Common myeloid progenitor, CD34-positive (primary cell): ENCODE measurements around the gene GIT2. TPM values are rescaled to one million over a fixed set of nuclear protein-coding genes. Genes with fewer than 3 reads are reported as not detected.

Source experiments
- CTCF ChIA-PET: fragments of 350-600 bp; sonication (Branson Sonifier 250); formaldehyde crosslinking; loops from one replicate; lab custom pipeline; 2021; ENCODE audit warnings: antibody characterized with exemption; lab: Charles Lee
- POLR2A ChIA-PET: fragments of 350-600 bp; sonication (Branson Sonifier 250); formaldehyde crosslinking; loops from one replicate; lab custom pipeline; 2021; ENCODE audit warnings: antibody characterized with exemption; lab: Charles Lee
- DNase-seq, 3 donors: peaks; one replicate each; pipeline versions ENCODE4 v3.0.0 to v3.0.0-alpha.2; 2013
- H3K27ac ChIP-seq, 2 experiments: 1 replicate in 1 of 2; 2 replicates in 1 of 2; pipeline ENCODE4 v1.7.0; 2013; ENCODE audit warnings: inconsistent platforms in 2 of 2, low read length in 2 of 2, mild to moderate bottlenecking in 2 of 2, low read depth in 1 of 2, moderate library complexity in 1 of 2; ENCODE audit not compliant: severe bottlenecking in 2 of 2, insufficient read depth in 1 of 2, poor library complexity in 1 of 2
- H3K27me3 ChIP-seq, 5 experiments: replicated peaks in 2 of 5; 1 replicate in 3 of 5; 2 replicates in 2 of 5; pipeline versions ENCODE4 v1.6.1 to v1.7.0; 2013; ENCODE audit warnings: low read length in 4 of 5, mild to moderate bottlenecking in 2 of 5, moderate library complexity in 2 of 5, inconsistent platforms in 1 of 5; ENCODE audit not compliant: insufficient read depth in 5 of 5, control insufficient read depth in 4 of 5
- H3K36me3 ChIP-seq, 4 experiments: 1 replicate in 2 of 4; 2 replicates in 2 of 4; pipeline versions ENCODE4 v1.6.1 to v1.7.0; 2013; ENCODE audit warnings: low read length in 3 of 4, control low read depth in 1 of 4, mild to moderate bottlenecking in 1 of 4; ENCODE audit not compliant: control insufficient read depth in 4 of 4, insufficient read depth in 4 of 4
- H3K4me1 ChIP-seq, 4 experiments: 1 replicate in 3 of 4; 2 replicates in 1 of 4; pipeline versions ENCODE4 v1.6.1 to v1.7.1; 2013; ENCODE audit warnings: low read length in 3 of 4, mild to moderate bottlenecking in 3 of 4, control low read depth in 1 of 4, inconsistent platforms in 1 of 4, moderate library complexity in 1 of 4; ENCODE audit not compliant: control insufficient read depth in 4 of 4, insufficient read depth in 4 of 4; ENCODE audit errors: control extremely low read depth in 1 of 4
- H3K4me3 ChIP-seq, 7 experiments: 1 replicate in 4 of 7; 2 replicates in 3 of 7; pipeline versions ENCODE4 v1.5.1 to v1.7.0; 2013; ENCODE audit warnings: mild to moderate bottlenecking in 7 of 7, low read length in 6 of 7, moderate library complexity in 6 of 7, inconsistent platforms in 2 of 7, low read depth in 2 of 7, control low read depth in 1 of 7; ENCODE audit not compliant: insufficient read depth in 4 of 7, control insufficient read depth in 1 of 7; ENCODE audit errors: extremely low read depth in 1 of 7
- H3K9me3 ChIP-seq, 5 experiments: 1 replicate in 4 of 5; 2 replicates in 1 of 5; pipeline versions ENCODE4 v1.6.1 to v1.7.1; 2013; ENCODE audit warnings: low read length in 4 of 5, mild to moderate bottlenecking in 2 of 5, inconsistent platforms in 1 of 5, low read depth in 1 of 5, moderate library complexity in 1 of 5; ENCODE audit not compliant: control insufficient read depth in 4 of 5, insufficient read depth in 2 of 5; ENCODE audit errors: control extremely low read depth in 1 of 5
- WGBS: methylation state at CpG from one replicate; pipeline ENCODE4 v1.1.5; 2013; ENCODE audit not compliant: insufficient coverage; 5-methylcytosine and 5-hydroxymethylcytosine counted together
- polyA plus RNA-seq: library from polyadenylated mRNA; unstranded; fragments of 120-200 nt; gene quantifications from one replicate; pipeline ENCODE4 v1.2.1, GENCODE V29; 2013

Gene GIT2
- 79.0 TPM for polyA plus RNA-seq

GRCh38 chr12:109995686-109996482 is at the start of gene GIT2:
Gene GIT2 (minus strand): TSS chr12:109996368. CDS start chr12:109996224, 144 bp downstream.
- Histone ChIP-seq H3K27ac (peak within 1 kb of the TSS; percentile 56 to 89), H3K27me3 (no peaks in the 10 kb centered on the region), H3K4me3 (peak within 1 kb of the TSS; percentile 64 to 93 (median 81)), H3K36me3 (peaks cover 4 to 15% (median 8%) of the 10 kb centered on the region in 4 experiments), H3K4me1 (peaks cover 38 to 60% (median 46%) of the 10 kb centered on the region in 4 experiments), H3K9me3 (no peaks in the 10 kb centered on the region)
- POLR2A ChIA-PET: no interaction called here
- DNase-seq: peak; percentile 93 to 96 (median 96)
- under 1% methylated on average over 44 of the region's 65 CpGs for WGBS
- CTCF ChIA-PET: interaction anchor here (0.9 to 1.8 kb wide), 2 partner anchors 13 to 191 kb away, joined by 3 to 6 read pairs; no protein-coding TSS in a partner anchor

GRCh38 chr12:110042264-110042663 is 46.1 kb upstream of the GIT2 start:
- Histone ChIP-seq H3K27me3 (no peaks in the 10 kb centered on the region), H3K4me3 (no peak overlapping the region), H3K9me3 (no peaks in the 10 kb centered on the region), H3K36me3 (peaks cover 9 to 36% (median 23%) of the 10 kb centered on the region in 4 experiments), H3K27ac (no peak overlapping the region), H3K4me1 (peaks cover 12 to 39% (median 33%) of the 10 kb centered on the region in 4 experiments)
- DNase-seq: no peak
- ChIA-PET POLR2A (no interaction called here), CTCF (interaction anchor here (0.6 to 1.6 kb wide), 9 partner anchors 8 to 96 kb away, joined by 3 to 7 read pairs (median 3); no protein-coding TSS in a partner anchor)
- WGBS: 100% methylated on average over 3 of the region's 3 CpGs

- H3K36me3 ChIP-seq: peaks cover 19 to 62% (median 37%) of the 10 kb centered on the region in 4 experiments
- DNase-seq: peak in 2 of 3 donors; percentile 43 to 53
- H3K4me3 ChIP-seq: no peak overlapping the region
- 71% methylated on average over 4 of the region's 5 CpGs for WGBS
- H3K27ac ChIP-seq: peak overlapping the region; percentile 68 to 76
- peaks cover 12 to 34% (median 32%) of the 10 kb centered on the region in 4 experiments for H3K4me1 ChIP-seq
- ChIA-PET CTCF (interaction anchor here (0.8 to 1.2 kb wide), 3 partner anchors 43 to 55 kb away, joined by 3 read pairs; no protein-coding TSS in a partner anchor), POLR2A (no interaction called here)
- no peaks in the 10 kb centered on the region for H3K27me3 ChIP-seq
- H3K9me3 ChIP-seq: no peaks in the 10 kb centered on the region
Measured at GRCh38 chr12:110039085-110039807, 43.1 kb upstream of the GIT2 start.

GRCh38 chr12:110038741-110039084 is 42.5 kb upstream of the GIT2 start:
- 97% methylated on average over 5 of the region's 5 CpGs for WGBS
- H3K27ac ChIP-seq: peak overlapping the region; percentile 20 to 30
- peaks cover 12 to 34% (median 31%) of the 10 kb centered on the region in 4 experiments for H3K4me1 ChIP-seq
- CTCF ChIA-PET: interaction anchor here (1.0 kb wide), 1 partner anchor 26 kb away, joined by 3 read pairs; no protein-coding TSS in a partner anchor
- no peaks in the 10 kb centered on the region for H3K9me3 ChIP-seq
- POLR2A ChIA-PET: no interaction called here
- no peaks in the 10 kb centered on the region for H3K27me3 ChIP-seq
- peaks cover 19 to 65% (median 38%) of the 10 kb centered on the region in 4 experiments for H3K36me3 ChIP-seq
- no peak for DNase-seq
- H3K4me3 ChIP-seq: no peak overlapping the region

- WGBS: 92% methylated on average over 5 of the region's 5 CpGs
- H3K4me1 ChIP-seq: peaks cover 12 to 25% (median 21%) of the 10 kb centered on the region in 4 experiments
- no peaks in the 10 kb centered on the region for H3K27me3 ChIP-seq
- DNase-seq: no peak
- POLR2A ChIA-PET: no interaction called here
- peak overlapping the region in 1 of 2 experiments; percentile 30 for H3K27ac ChIP-seq
- no peaks in the 10 kb centered on the region for H3K9me3 ChIP-seq
- CTCF ChIA-PET: interaction anchor here (0.9 to 2.5 kb wide), 3 partner anchors 9 to 109 kb away, joined by 3 to 13 read pairs (median 3); no protein-coding TSS in a partner anchor
- H3K36me3 ChIP-seq: peaks cover 17 to 66% (median 39%) of the 10 kb centered on the region in 4 experiments
- no peak overlapping the region for H3K4me3 ChIP-seq
Measured at GRCh38 chr12:110037315-110037714, 41.1 kb upstream of the GIT2 start.

- POLR2A ChIA-PET: no interaction called here
Measured at GRCh38 chr12:110035534-110036104, 39.5 kb upstream of the GIT2 start.

More at GRCh38 chr12:110035534-110036104, 39.5 kb upstream of the GIT2 start:
- peaks cover 10 to 20% (median 18%) of the 10 kb centered on the region in 4 experiments for H3K4me1 ChIP-seq
- no peak overlapping the region for H3K27ac ChIP-seq
- H3K4me3 ChIP-seq: no peak overlapping the region
- no peak for DNase-seq
- CTCF ChIA-PET: interaction anchor here (0.8 to 2.5 kb wide), 3 partner anchors 12 to 182 kb away, joined by 3 to 13 read pairs (median 3); partner anchors contain the start of gene ANKRD13A
- H3K36me3 ChIP-seq: peaks cover 17 to 63% (median 38%) of the 10 kb centered on the region in 4 experiments
- no peaks in the 10 kb centered on the region for H3K9me3 ChIP-seq
- no peaks in the 10 kb centered on the region for H3K27me3 ChIP-seq
- 100% methylated on average over 7 of the region's 7 CpGs for WGBS
